ENCODE measurements around the gene CYP3A7. TPM values are rescaled to one million over a fixed set of nuclear protein-coding genes. Genes with fewer than 3 reads are reported as not detected.
"Not testable (repeated sequence)": the region's sequence is repeated elsewhere in the genome, so short reads cannot be mapped to it uniquely, and the experiment has no call there.

CYP3A7 gene
- total and polyA plus RNA-seq, 11 donors, result not detected

GRCh38 chr7:99779949-99780348 is 45.0 kb upstream of the CYP3A7 start:
- H3K9me3 ChIP-seq, result peaks cover 0 to 4% (median 0%) of the 10 kb centered on the region in 12 donors
- ATAC-seq (no peak), DNase-seq (no peak)
- WGBS, 4 donors, result 69 to 83% (median 78%) methylated on average over 3 of the region's 3 CpGs
- TF ChIP-seq POLR2A (IDR thresholded peaks at IDR 0.05) (no peak), CTCF (IDR thresholded peaks at IDR 0.05) (no peak)
- intact Hi-C loops (cut with DNase I), result no loop called here
- H3K4me3 ChIP-seq, result no peak overlapping the region
- H3K36me3 ChIP-seq, result no peaks in the 10 kb centered on the region
- H3K27ac ChIP-seq, result no peak overlapping the region
- no peaks in the 10 kb centered on the region for H3K27me3 ChIP-seq
- no peaks in the 10 kb centered on the region for H3K4me1 ChIP-seq

GRCh38 chr7:99778880-99779279 is 43.9 kb upstream of the CYP3A7 start:
- no peak for ATAC-seq
- DNase-seq, result no peak
- Histone ChIP-seq H3K27me3 (no peaks in the 10 kb centered on the region), H3K4me3 (no peak overlapping the region), H3K9me3 (peaks cover 0 to 5% (median 0%) of the 10 kb centered on the region in 12 donors), H3K4me1 (no peaks in the 10 kb centered on the region), H3K27ac (no peak overlapping the region), H3K36me3 (no peaks in the 10 kb centered on the region)
- 79 to 85% (median 81%) methylated on average over 5 of the region's 5 CpGs for WGBS, 4 donors
- intact Hi-C loops (cut with DNase I), result no loop called here
- TF ChIP-seq CTCF (IDR thresholded peaks at IDR 0.05) (no peak), POLR2A (IDR thresholded peaks at IDR 0.05) (no peak)

- H3K4me1 ChIP-seq; H3K27ac ChIP-seq; intact Hi-C loops (cut with DNase I); H3K36me3 ChIP-seq; DNase-seq; ATAC-seq; H3K9me3 ChIP-seq; H3K4me3 ChIP-seq: not testable (repeated sequence)
- WGBS, 4 donors, result 65 to 86% (median 75%) methylated on average over 1 of the region's 1 CpG
- H3K27me3 ChIP-seq, result peaks cover 0 to 12% (median 0%) of the 10 kb centered on the region in 9 donors
These were observed 38.4 kb upstream of the CYP3A7 start for GRCh38 chr7:99773395-99773794.

GRCh38 chr7:99772565-99772964 is 37.6 kb upstream of the CYP3A7 start:
- peaks cover 0 to 9% (median 0%) of the 10 kb centered on the region in 12 donors for H3K9me3 ChIP-seq
- peaks cover 0 to 12% (median 0%) of the 10 kb centered on the region in 9 donors for H3K27me3 ChIP-seq
- no peaks in the 10 kb centered on the region for H3K4me1 ChIP-seq
- no peaks in the 10 kb centered on the region for H3K36me3 ChIP-seq
- H3K27ac ChIP-seq, result no peak overlapping the region
- TF ChIP-seq POLR2A (IDR thresholded peaks at IDR 0.05) (no peak), CTCF (IDR thresholded peaks at IDR 0.05) (no peak)
- WGBS, 4 donors, result 85 to 95% (median 88%) methylated on average over 1 of the region's 1 CpG
- ATAC-seq (no peak), DNase-seq (no peak)
- H3K4me3 ChIP-seq, result no peak overlapping the region
- intact Hi-C loops (cut with DNase I), result no loop called here

GRCh38 chr7:99769494-99769893 is 34.5 kb upstream of the CYP3A7 start:
- ATAC-seq; intact Hi-C loops (cut with DNase I); DNase-seq; H3K36me3 ChIP-seq; H3K9me3 ChIP-seq; H3K27ac ChIP-seq; H3K4me1 ChIP-seq; H3K4me3 ChIP-seq: not testable (repeated sequence)
- 91 to 96% (median 93%) methylated on average over 3 of the region's 3 CpGs for WGBS, 4 donors
- H3K27me3 ChIP-seq, result peaks cover 0 to 12% (median 0%) of the 10 kb centered on the region in 9 donors
